GM08714 (cell line): ENCODE measurements around the gene ZNF496.
"Not testable (repeated sequence)": the region's sequence is repeated elsewhere in the genome, so short reads cannot be mapped to it uniquely, and the experiment has no call there.

ENCODE experiments used
- H3K4me3 ChIP-seq: fragments of 200-500 bp; sonication (Bioruptor generic); 2 replicates; pipeline ENCODE4 v1.5.1; 2014; ENCODE audit warnings: mild to moderate bottlenecking, low read length, inconsistent platforms
- ZNF274 ChIP-seq: IDR thresholded peaks from 2 replicates; pipeline ENCODE4 v1.6.1; 2012; ENCODE audit warnings: mild to moderate bottlenecking, low read depth, low read length

Gene ZNF496

DNA sequence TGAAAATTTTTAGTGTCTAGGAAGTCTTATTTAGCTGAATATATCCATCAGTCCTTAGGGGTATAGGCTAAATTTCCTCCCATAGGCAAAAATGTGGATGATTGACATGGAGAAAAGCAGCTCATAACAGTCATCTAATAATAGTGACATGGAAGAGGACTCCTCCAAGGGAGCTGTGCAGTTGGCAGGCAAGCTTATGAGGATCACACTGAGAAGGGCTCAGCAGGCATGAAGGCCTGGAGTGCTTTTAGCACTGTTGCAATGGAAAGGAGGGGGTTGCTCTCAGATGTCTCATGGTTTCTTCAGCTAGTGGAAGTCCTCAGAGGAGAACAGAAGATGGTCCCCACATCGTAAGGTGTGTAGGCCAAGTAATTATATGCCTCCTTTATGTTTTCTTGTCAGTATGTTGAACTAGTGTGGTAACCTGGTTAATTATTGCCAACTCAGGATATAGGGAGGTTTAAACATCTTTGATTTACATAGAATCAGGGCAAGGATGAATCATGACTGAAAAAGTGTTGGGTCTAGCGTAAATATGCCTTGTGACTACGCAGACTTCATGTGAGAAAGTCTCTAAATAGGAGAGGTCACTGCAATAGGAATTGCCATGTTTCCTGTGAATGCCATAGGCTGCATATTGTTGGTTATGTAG, 56.9 kb downstream of the ZNF496 start:
- H3K4me3 ChIP-seq = no peak overlapping the region
- TF ChIP-seq ZNF274 = no peak

DNA sequence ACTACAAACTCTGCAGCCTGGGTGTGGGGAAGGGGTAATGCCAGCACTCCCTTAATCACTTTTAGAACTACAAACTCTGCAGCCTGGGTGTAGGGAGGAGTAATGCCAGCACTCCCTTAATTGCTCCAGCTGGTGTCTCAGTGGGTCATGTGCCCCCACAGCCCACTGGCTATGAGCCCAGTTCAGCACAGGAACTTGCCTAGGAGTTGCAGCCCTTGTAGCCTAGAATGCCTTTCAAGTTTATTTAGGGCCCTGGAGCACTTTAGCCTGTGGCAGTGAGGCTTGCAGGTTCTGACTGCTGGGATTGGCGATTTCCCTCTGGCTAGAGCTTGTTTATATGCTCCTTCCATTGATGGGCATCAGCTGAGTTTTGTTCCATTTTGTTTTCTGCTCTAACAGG, 58.7 kb downstream of the ZNF496 start:
- no peak for TF ChIP-seq ZNF274
- H3K4me3 ChIP-seq = no peak overlapping the region

GRCh38 chr1:247270003-247270402, 61.7 kb downstream of the ZNF496 start:
- H3K4me3 ChIP-seq = no peak overlapping the region
- no peak for TF ChIP-seq ZNF274

GRCh38 chr1:247269133-247269532, 62.5 kb downstream of the ZNF496 start:
- no peak overlapping the region for H3K4me3 ChIP-seq
- TF ChIP-seq ZNF274 = no peak

DNA sequence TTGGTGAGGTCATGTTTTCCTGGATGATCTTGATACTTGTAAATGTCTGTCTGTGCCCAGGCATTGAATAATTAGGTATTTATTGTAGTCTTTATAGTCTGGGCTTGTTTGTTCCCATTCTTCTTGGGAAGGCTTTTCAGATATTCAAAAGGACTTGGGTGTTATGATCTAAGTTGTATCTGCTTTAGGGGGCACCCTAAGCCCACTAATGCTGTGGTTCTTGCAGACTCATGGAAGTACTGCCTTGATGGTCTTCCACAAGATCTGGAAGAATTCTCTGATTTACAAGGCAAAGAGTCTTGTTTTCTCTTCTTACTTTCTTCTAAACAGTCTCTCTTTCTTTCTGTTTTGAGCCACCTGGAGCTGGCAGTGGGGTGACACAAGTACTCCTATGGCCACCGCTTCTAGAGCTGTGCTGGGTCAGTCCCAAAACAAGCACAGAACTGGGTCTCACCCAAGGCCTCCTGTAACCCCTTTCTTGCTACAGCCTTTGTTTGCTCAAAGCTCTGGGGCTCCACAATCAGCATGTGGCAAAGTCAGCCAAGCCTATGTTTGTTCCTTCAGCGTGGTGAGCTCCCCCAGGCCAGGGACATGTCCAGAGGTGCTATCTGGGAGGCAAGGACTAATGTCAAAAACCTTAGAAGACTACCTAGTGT, 63.1 kb downstream of the ZNF496 start:
- TF ChIP-seq ZNF274 = no peak
- no peak overlapping the region for H3K4me3 ChIP-seq

GRCh38 chr1:247266053-247266452, 65.6 kb downstream of the ZNF496 start:
- no peak overlapping the region for H3K4me3 ChIP-seq
- no peak for TF ChIP-seq ZNF274

- not testable (repeated sequence) for H3K4me3 ChIP-seq
Measured at GRCh38 chr1:247255772-247256171, 75.9 kb downstream of the ZNF496 start, which contains the start of gene VN1R5. VN1R5 (plus strand) TSS chr1:247256072.

GRCh38 chr1:247247568-247247967, 84.1 kb downstream of the ZNF496 start:
- TF ChIP-seq ZNF274 = no peak
- no peak overlapping the region for H3K4me3 ChIP-seq
